IMR-90 (cell line): ENCODE data around the gene SLC1A7. TPM values are rescaled to one million over a fixed set of nuclear protein-coding genes. Genes with fewer than 3 reads are reported as not detected.
A peak's percentile ranks its signal among the peaks of the same experiment; 100 is the strongest.

Experiments used
- ATAC-seq: fragments of 200-7000 bp; cut with Tn5 transposase; 2 replicates; pipeline ENCODE4 v1.9.1; 2020; ENCODE audit warnings: low read depth, mild to moderate bottlenecking, moderate library complexity
- BruUV-seq: library from RNA; stranded (reverse); fragments of 400-500 nt; replicated peaks from 2 replicates; lab custom pipeline; 2021; lab: Mats Ljungman, UMichigan
- CTCF ChIA-PET: fragments of 300-600 bp; formaldehyde crosslinking; extraction: SDS; loops from one replicate; lab custom pipeline; 2021; ENCODE audit warnings: antibody characterized with exemption; lab: Yijun Ruan, JAX
- POLR2A ChIA-PET: fragments of 300-600 bp; sonication (Branson Sonifier 250); formaldehyde crosslinking; loops from one replicate; lab custom pipeline; 2022; ENCODE audit warnings: antibody characterized with exemption; ENCODE audit not compliant: unreplicated experiment; lab: Charles Lee
- DNase-seq: peaks from one replicate; pipeline ENCODE4 v3.0.0; 2013
- H2AFZ ChIP-seq: replicated peaks from 2 replicates; pipeline ENCODE3; 2013; ENCODE audit warnings: low read length, mild to moderate bottlenecking; ENCODE audit not compliant: poor library complexity
- H2AK5ac ChIP-seq: 2 replicates; pipeline ENCODE4 v1.6.1; 2013; ENCODE audit warnings: low read depth, low read length, inconsistent platforms
- H2AK9ac ChIP-seq: replicated peaks from 2 replicates; pipeline ENCODE3; 2013; ENCODE audit warnings: mild to moderate bottlenecking, low read depth, low read length, moderate library complexity; ENCODE audit not compliant: poor library complexity
- H2BK120ac ChIP-seq: 2 replicates; pipeline ENCODE4 v1.6.1; 2013; ENCODE audit warnings: low read depth, low read length, inconsistent platforms
- H2BK15ac ChIP-seq: 3 replicates; pipeline ENCODE4 v1.6.1; 2013; ENCODE audit warnings: low read depth, low read length, inconsistent platforms
- H2BK20ac ChIP-seq: 2 replicates; pipeline ENCODE4 v1.6.1; 2013; ENCODE audit warnings: low read depth, mild to moderate bottlenecking, inconsistent platforms, low read length, moderate library complexity
- H2BK5ac ChIP-seq: 2 replicates; pipeline ENCODE4 v1.6.1; 2013; ENCODE audit warnings: mild to moderate bottlenecking, low read depth, low read length, inconsistent platforms; ENCODE audit not compliant: poor library complexity, severe bottlenecking
- H3K14ac ChIP-seq: replicated peaks from 2 replicates; pipeline ENCODE4 v1.6.1; 2013; ENCODE audit warnings: low read depth, low read length, inconsistent platforms
- H3K18ac ChIP-seq: 2 replicates; pipeline ENCODE4 v1.6.1; 2013; ENCODE audit warnings: low read depth, low read length, control low read depth
- H3K23ac ChIP-seq: 2 replicates; pipeline ENCODE4 v1.6.1; 2013; ENCODE audit warnings: low read depth, low read length, inconsistent platforms
- H3K27ac ChIP-seq: 2 replicates; pipeline ENCODE4 v1.5.1; 2013; ENCODE audit warnings: mild to moderate bottlenecking, control low read depth, low read length; ENCODE audit not compliant: insufficient read depth
- H3K27me3 ChIP-seq: 2 replicates; pipeline ENCODE4 v1.6.1; 2013; ENCODE audit warnings: low read length; ENCODE audit not compliant: control insufficient read depth, insufficient read depth
- H3K36me3 ChIP-seq: 2 replicates; pipeline ENCODE4 v1.6.1; 2013; ENCODE audit warnings: low read length, mixed read lengths; ENCODE audit not compliant: control insufficient read depth, insufficient read depth
- H3K4ac ChIP-seq: 2 replicates; pipeline ENCODE4 v1.6.1; 2013; ENCODE audit warnings: low read depth, low read length, inconsistent platforms
- H3K4me1 ChIP-seq: 2 replicates; pipeline ENCODE4 v1.6.1; 2013; ENCODE audit warnings: low read length, mixed read lengths; ENCODE audit not compliant: control insufficient read depth, insufficient read depth
- H3K4me2 ChIP-seq: 2 replicates; pipeline ENCODE4 v1.6.1; 2013; ENCODE audit warnings: low read depth, mild to moderate bottlenecking, control low read depth, low read length, moderate library complexity
- H3K4me3 ChIP-seq: 2 replicates; pipeline ENCODE4 v1.5.1; 2013; ENCODE audit warnings: low read depth, mild to moderate bottlenecking, control low read depth, low read length, moderate library complexity; ENCODE audit not compliant: insufficient read depth
- H3K56ac ChIP-seq: 2 replicates; pipeline ENCODE4 v1.6.1; 2013; ENCODE audit warnings: low read length, inconsistent platforms; ENCODE audit not compliant: insufficient read depth; ENCODE audit errors: extremely low read depth
- H3K79me1 ChIP-seq, 2 experiments: 2 replicates each; pipeline ENCODE4 v1.6.1; 2013; ENCODE audit warnings: low read length in 2 of 2, inconsistent platforms in 1 of 2, low read depth in 1 of 2
- H3K9ac ChIP-seq: 2 replicates; pipeline ENCODE4 v1.6.1; 2013; ENCODE audit warnings: low read depth, low read length, control low read depth
- H3K9me1 ChIP-seq: 2 replicates; pipeline ENCODE4 v1.6.1; 2013; ENCODE audit warnings: low read length, inconsistent platforms; ENCODE audit not compliant: insufficient read depth
- H3K9me3 ChIP-seq: 2 replicates; pipeline ENCODE4 v1.6.1; 2013; ENCODE audit warnings: low read length; ENCODE audit not compliant: control insufficient read depth, insufficient read depth
- H4K20me1 ChIP-seq: 2 replicates; pipeline ENCODE4 v1.6.1; 2013; ENCODE audit warnings: low read length, inconsistent platforms; ENCODE audit not compliant: insufficient read depth
- H4K5ac ChIP-seq: 2 replicates; pipeline ENCODE4 v1.6.1; 2013; ENCODE audit warnings: mild to moderate bottlenecking, low read depth, low read length, control low read depth
- H4K8ac ChIP-seq, 2 experiments: 2 replicates each; pipeline ENCODE4 v1.6.1; 2013; ENCODE audit warnings: low read depth in 2 of 2, low read length in 2 of 2, control low read depth in 1 of 2, inconsistent platforms in 1 of 2
- H4K91ac ChIP-seq: 2 replicates; pipeline ENCODE4 v1.6.1; 2013; ENCODE audit warnings: low read depth, low read length, inconsistent platforms; ENCODE audit not compliant: insufficient read depth
- BHLHE40 ChIP-seq: fragments of 150-350 bp; IDR thresholded peaks from 2 replicates; pipeline ENCODE4 v1.6.1; 2016; ENCODE audit warnings: mild to moderate bottlenecking, low read depth, low read length
- CEBPB ChIP-seq: IDR thresholded peaks from 2 replicates; pipeline ENCODE4 v1.6.1; 2012; ENCODE audit warnings: low read depth, low read length, improper control_type of control experiment
- CTCF ChIP-seq: conservative IDR thresholded peaks from 2 replicates; pipeline ENCODE4 v1.5.1; 2012; ENCODE audit warnings: mild to moderate bottlenecking, low read depth, low read length, improper control_type of control experiment
- ELK1 ChIP-seq: fragments of 150-350 bp; IDR thresholded peaks from 2 replicates; pipeline ENCODE4 v1.6.1; 2016; ENCODE audit warnings: low read depth, mild to moderate bottlenecking, low read length, moderate library complexity, borderline replicate concordance
- MAFK ChIP-seq: IDR thresholded peaks from 2 replicates; pipeline ENCODE4 v1.6.1; 2012; ENCODE audit warnings: low read depth, low read length, improper control_type of control experiment
- MXI1 ChIP-seq: IDR thresholded peaks from 2 replicates; pipeline ENCODE4 v1.6.1; 2012; ENCODE audit warnings: low read depth, mild to moderate bottlenecking, low read length, moderate library complexity, borderline replicate concordance
- RAD21 ChIP-seq: IDR thresholded peaks from 2 replicates; pipeline ENCODE4 v1.6.1; 2012; ENCODE audit warnings: low read length, improper control_type of control experiment
- RCOR1 ChIP-seq: IDR thresholded peaks from 2 replicates; pipeline ENCODE4 v1.6.1; 2012; ENCODE audit warnings: mild to moderate bottlenecking, low read length, improper control_type of control experiment; ENCODE audit not compliant: insufficient replicate concordance
- SMC3 ChIP-seq: fragments of 150-350 bp; IDR thresholded peaks from 2 replicates; pipeline ENCODE4 v1.6.1; 2016; ENCODE audit warnings: low read depth, mild to moderate bottlenecking, antibody characterized with exemption, low read length, moderate library complexity
- USF2 ChIP-seq: fragments of 150-350 bp; IDR thresholded peaks from 2 replicates; pipeline ENCODE4 v1.6.1; 2017; ENCODE audit warnings: mild to moderate bottlenecking, antibody characterized with exemption, low read length, low read depth
- WGBS, 2 experiments: methylation state at CpG; one replicate each; pipeline versions ENCODE4 v1.1.5 to v1.1.7; 2013; ENCODE audit warnings: missing lambda C conversion rate in 2 of 2; ENCODE audit not compliant: insufficient read length in 1 of 2; ENCODE audit errors: extremely low coverage in 2 of 2; 5-methylcytosine and 5-hydroxymethylcytosine counted together
- dilution Hi-C: fragments of 300-500 bp; cut with HindIII; formaldehyde crosslinking; loops from one replicate; pipeline ENCODE4 v1.14.3; 2018; ENCODE audit warnings: low sequenced_read_pairs; ENCODE audit not compliant: unreplicated experiment
- in situ Hi-C: fragments of 300-500 bp; cut with MboI; formaldehyde crosslinking; loops from 3 replicates; pipeline ENCODE4 v1.14.3; 2019; ENCODE audit warnings: low sequenced_read_pairs, inconsistent platforms, mixed read lengths
- intact Hi-C: fragments of 100-400 bp; cut with micrococcal nuclease; formaldehyde crosslinking; loops from 2 replicates; pipeline ENCODE4 v1.10.0; 2022
- polyA plus RNA-seq, 3 experiments: library from polyadenylated mRNA; depleted of rRNA; stranded (reverse); fragments of >200 nt; gene quantifications; 2 replicates each; pipeline ENCODE4 v1.2.3, GENCODE V29; 2012; ENCODE audit warnings: low replicate concordance in 1 of 3
- total RNA-seq: library from RNA; depleted of rRNA; stranded (reverse); fragments of >200 nt; gene quantifications from 2 replicates; pipeline ENCODE4 v1.2.3, GENCODE V29; 2012

SLC1A7 gene
- total and polyA plus RNA-seq, 2 of the 4 experiments (the other 2 are of a cell fraction) = 0.05 TPM; not detected in 1

- Histone ChIP-seq H4K91ac (peak overlapping the region; percentile 65), H3K9me1 (peaks cover 19% of the 10 kb centered on the region), H3K4me3 (no peak overlapping the region), H2BK15ac (peak overlapping the region; percentile 35; the same call in 2 of the 3 replicates), H3K4me2 (no peak overlapping the region), H2BK20ac (peak overlapping the region; percentile 95), H4K8ac (peak overlapping the region; percentile 22 to 67; a peak in 3 of 4 replicates), H2BK120ac (peak overlapping the region; percentile 97), H3K23ac (peak overlapping the region; percentile 70), H4K20me1 (no peaks in the 10 kb centered on the region), H3K14ac (peak overlapping the region; percentile 90), H2AK5ac (peak overlapping the region; percentile 95), H2AFZ (peak overlapping the region; percentile 40), H4K5ac (peak overlapping the region; percentile 91), H3K27me3 (no peaks in the 10 kb centered on the region), H3K4me1 (peaks cover 23% of the 10 kb centered on the region), H2AK9ac (peak overlapping the region; percentile 89), H3K9me3 (no peaks in the 10 kb centered on the region), H3K4ac (peak overlapping the region; percentile 95), H3K9ac (no peak overlapping the region), H3K36me3 (no peaks in the 10 kb centered on the region), H2BK5ac (no peak overlapping the region), H3K18ac (peak overlapping the region; percentile 95), H3K79me1 (no peaks in the 10 kb centered on the region), H3K27ac (peak overlapping the region; percentile 13; the same call in 1 of the 2 replicates), H3K56ac (no peak overlapping the region)
- BruUV-seq = no TSS peak
- ATAC-seq (peak; percentile 18), DNase-seq (no peak)
- TF ChIP-seq RCOR1 = no peak
- TF ChIP-seq CTCF = 0 out of 2 replicates have a peak, but pooled peaks have one; percentile 9
- TF ChIP-seq BHLHE40 = no peak
- no peak for TF ChIP-seq ELK1
- peak; percentile 36 for TF ChIP-seq RAD21
- TF ChIP-seq CEBPB = no peak
- no peak for TF ChIP-seq MXI1
- TF ChIP-seq SMC3 = no peak
- no peak for TF ChIP-seq MAFK
- TF ChIP-seq USF2 = no peak
- dilution Hi-C loops (no loop called here), intact Hi-C loops (no loop called here), in situ Hi-C loops (no loop called here)
- ChIA-PET POLR2A (no interaction called here), CTCF (interaction anchor here (0.6 kb wide), 1 partner anchor 640 kb away, joined by 6 read pairs; no protein-coding TSS in a partner anchor)
- WGBS, 2 experiments = 50% methylated on average over 3 of the region's 6 CpGs; no CpG with 5 or more reads in 1 of the 2 experiments
Measured at GRCh38 chr1:53172426-53173128, 30.1 kb upstream of the SLC1A7 start.
